Esophagus squamous epithelium (tissue), 4 donors: ENCODE measurements around the gene SEMA7A.

Experiments
- CTCF ChIP-seq, 6 experiments: fragments of 450-650 bp in 4 of 6; fragments of 200-600 bp in 2 of 6; sonication (generic) in 2 of 6; IDR thresholded peaks; one replicate each; pipeline ENCODE4 v1.5.1; 2016 to 2019; ENCODE audit warnings: antibody characterized with exemption in 6 of 6, mild to moderate bottlenecking in 4 of 6, moderate library complexity in 4 of 6
- POLR2A ChIP-seq, 4 donors: fragments of 450-650 bp; IDR thresholded peaks; one replicate each; pipeline ENCODE4 v1.6.1; 2017; ENCODE audit warnings: antibody characterized with exemption in 4 of 4, mild to moderate bottlenecking in 4 of 4, moderate library complexity in 3 of 4

- TF ChIP-seq CTCF (IDR thresholded peaks at IDR 0.05) (no peak), POLR2A (IDR thresholded peaks at IDR 0.05) (no peak)
Measured at GRCh38 chr15:74384881-74385643, 48.7 kb downstream of the SEMA7A start.
